ENCODE results near the gene COL4A3. TPM values are rescaled to one million over a fixed set of nuclear protein-coding genes. Genes with fewer than 3 reads are reported as not detected.

The COL4A3 gene
- polyA plus RNA-seq, 1 donor (not counting 4 experiments of a cell fraction or from before 2014, with no cell fraction given) = not detected

DNA sequence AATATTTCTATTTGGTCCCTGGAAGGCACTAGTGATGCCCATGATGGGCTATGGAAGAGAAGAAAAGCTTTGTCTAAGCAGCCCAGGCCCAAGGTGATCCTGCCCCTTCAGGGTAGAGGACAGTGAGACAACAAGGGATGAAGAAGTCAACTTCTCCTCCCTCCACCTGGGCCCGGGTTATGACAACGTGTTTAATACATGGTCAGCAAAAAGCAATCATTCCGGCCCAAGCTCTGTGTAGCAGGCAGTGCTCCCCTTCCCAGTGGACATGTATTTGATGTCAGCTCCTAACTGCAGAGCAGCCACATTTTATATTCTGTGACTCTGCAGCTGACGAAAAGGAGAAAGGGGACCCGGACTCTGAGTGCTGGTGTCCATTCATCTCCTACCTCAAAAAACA is 93.4 kb downstream of the COL4A3 start:
- no peak for FAIRE-seq
- Histone ChIP-seq H4K20me1 (ENCODE audit: control insufficient read depth, extremely low read depth, insufficient read depth, low read length) (no peaks in the 10 kb centered on the region), H2AFZ (ENCODE audit: control insufficient read depth, low read length) (no peak overlapping the region), H3K27me3 (ENCODE audit: control insufficient read depth, extremely low read depth, insufficient read depth, low read length) (no peaks in the 10 kb centered on the region), H3K9me1 (ENCODE audit: control insufficient read depth, extremely low read depth, insufficient read depth, low read length) (no peaks in the 10 kb centered on the region), H3K27ac (ENCODE audit: control insufficient read depth, insufficient read depth, low read length) (no peak overlapping the region), H3K4me1 (ENCODE audit: control insufficient read depth, extremely low read depth, insufficient read depth, low read length) (peaks cover 3% of the 10 kb centered on the region), H3K36me3 (ENCODE audit: control insufficient read depth in 2 of 2, extremely low read depth in 1 of 2, insufficient read depth in 2 of 2, low read length in 2 of 2) (no peaks in the 10 kb centered on the region), H3K4me3 (ENCODE audit: control insufficient read depth in 2 of 3, extremely low read depth in 1 of 3, insufficient read depth in 2 of 3, low read depth in 1 of 3, low read length in 3 of 3) (no peak overlapping the region), H3K9me3 (ENCODE audit: control insufficient read depth, low read depth, low read length) (no peaks in the 10 kb centered on the region), H3K9ac (ENCODE audit: control insufficient read depth, extremely low read depth, insufficient read depth, low read length) (no peak overlapping the region), H3K4me2 (ENCODE audit: control insufficient read depth, extremely low read depth, insufficient read depth, low read depth, low read length) (no peak overlapping the region), H3K79me2 (ENCODE audit: control insufficient read depth, insufficient read depth, low read length) (no peaks in the 10 kb centered on the region)
- dilution Hi-C loops (cut with MboI; ENCODE audit: extremely low pct_ligation_motif_present, low sequenced_read_pairs) = no loop called here
- no peak for DNase-seq (ENCODE audit: low read depth, low spot score)
- TF ChIP-seq, protein P1, sequence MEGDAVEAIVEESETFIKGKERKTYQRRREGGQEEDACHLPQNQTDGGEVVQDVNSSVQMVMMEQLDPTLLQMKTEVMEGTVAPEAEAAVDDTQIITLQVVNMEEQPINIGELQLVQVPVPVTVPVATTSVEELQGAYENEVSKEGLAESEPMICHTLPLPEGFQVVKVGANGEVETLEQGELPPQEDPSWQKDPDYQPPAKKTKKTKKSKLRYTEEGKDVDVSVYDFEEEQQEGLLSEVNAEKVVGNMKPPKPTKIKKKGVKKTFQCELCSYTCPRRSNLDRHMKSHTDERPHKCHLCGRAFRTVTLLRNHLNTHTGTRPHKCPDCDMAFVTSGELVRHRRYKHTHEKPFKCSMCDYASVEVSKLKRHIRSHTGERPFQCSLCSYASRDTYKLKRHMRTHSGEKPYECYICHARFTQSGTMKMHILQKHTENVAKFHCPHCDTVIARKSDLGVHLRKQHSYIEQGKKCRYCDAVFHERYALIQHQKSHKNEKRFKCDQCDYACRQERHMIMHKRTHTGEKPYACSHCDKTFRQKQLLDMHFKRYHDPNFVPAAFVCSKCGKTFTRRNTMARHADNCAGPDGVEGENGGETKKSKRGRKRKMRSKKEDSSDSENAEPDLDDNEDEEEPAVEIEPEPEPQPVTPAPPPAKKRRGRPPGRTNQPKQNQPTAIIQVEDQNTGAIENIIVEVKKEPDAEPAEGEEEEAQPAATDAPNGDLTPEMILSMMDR (optimal IDR thresholded peaks at IDR 0.05 in 1 of 3, IDR thresholded peaks at IDR 0.05 in 1 of 3, conservative IDR thresholded peaks at IDR 0.05 in 1 of 3; ENCODE audit: extremely low read depth in 1 of 3, insufficient read depth in 2 of 3, low read length in 3 of 3) = no peak
- no peak for TF ChIP-seq EZH2 (IDR thresholded peaks at IDR 0.05; ENCODE audit: low read length)

DNA sequence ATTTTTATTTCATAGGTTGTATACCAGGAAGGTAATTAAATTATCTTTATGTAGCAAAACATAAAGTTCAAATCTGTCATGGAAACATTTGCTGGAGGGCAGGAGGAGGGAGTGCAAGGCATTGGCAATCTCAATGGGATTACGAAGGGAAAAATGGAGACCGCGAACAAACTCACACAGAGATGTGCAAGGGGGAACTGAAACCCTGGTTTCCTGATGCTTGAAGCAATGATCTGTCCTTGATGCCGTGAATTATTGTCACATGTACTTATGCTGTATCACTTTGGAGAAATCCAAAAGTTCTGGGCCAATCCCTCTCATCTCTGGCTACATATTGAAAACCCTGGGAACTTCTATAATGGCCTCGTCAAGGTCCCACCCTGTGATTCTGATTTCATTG is 95.6 kb downstream of the COL4A3 start:
- dilution Hi-C loops (cut with MboI; ENCODE audit: extremely low pct_ligation_motif_present, low sequenced_read_pairs) = no loop called here
- FAIRE-seq = no peak
- TF ChIP-seq, protein P1 (optimal IDR thresholded peaks at IDR 0.05 in 1 of 3, IDR thresholded peaks at IDR 0.05 in 1 of 3, conservative IDR thresholded peaks at IDR 0.05 in 1 of 3; ENCODE audit: extremely low read depth in 1 of 3, insufficient read depth in 2 of 3, low read length in 3 of 3) = no peak
- no peak for TF ChIP-seq EZH2 (IDR thresholded peaks at IDR 0.05; ENCODE audit: low read length)

More for the DNA sequence above, 95.6 kb downstream of the COL4A3 start:
- H3K4me2 ChIP-seq (ENCODE audit: control insufficient read depth, extremely low read depth, insufficient read depth, low read depth, low read length) = no peak overlapping the region
- no peak overlapping the region for H3K9ac ChIP-seq (ENCODE audit: control insufficient read depth, extremely low read depth, insufficient read depth, low read length)
- DNase-seq (ENCODE audit: low read depth, low spot score) = no peak
- no peak overlapping the region for H2AFZ ChIP-seq (ENCODE audit: control insufficient read depth, low read length)
- no peaks in the 10 kb centered on the region for H3K79me2 ChIP-seq (ENCODE audit: control insufficient read depth, insufficient read depth, low read length)
- no peaks in the 10 kb centered on the region for H3K27me3 ChIP-seq (ENCODE audit: control insufficient read depth, extremely low read depth, insufficient read depth, low read length)
- no peak overlapping the region for H3K27ac ChIP-seq (ENCODE audit: control insufficient read depth, insufficient read depth, low read length)
- H3K9me3 ChIP-seq (ENCODE audit: control insufficient read depth, low read depth, low read length) = no peaks in the 10 kb centered on the region
- H3K4me1 ChIP-seq (ENCODE audit: control insufficient read depth, extremely low read depth, insufficient read depth, low read length) = peaks cover 3% of the 10 kb centered on the region
- no peaks in the 10 kb centered on the region for H3K9me1 ChIP-seq (ENCODE audit: control insufficient read depth, extremely low read depth, insufficient read depth, low read length)
- no peaks in the 10 kb centered on the region for H4K20me1 ChIP-seq (ENCODE audit: control insufficient read depth, extremely low read depth, insufficient read depth, low read length)
- no peak overlapping the region for H3K4me3 ChIP-seq (ENCODE audit: control insufficient read depth in 2 of 3, extremely low read depth in 1 of 3, insufficient read depth in 2 of 3, low read depth in 1 of 3, low read length in 3 of 3)
- H3K36me3 ChIP-seq (ENCODE audit: control insufficient read depth in 2 of 2, extremely low read depth in 1 of 2, insufficient read depth in 2 of 2, low read length in 2 of 2) = no peaks in the 10 kb centered on the region

Data from keratinocyte (primary cell).